GM18867 (cell line): ENCODE results near the gene UBAC1.
"Not testable (repeated sequence)": the region's sequence is repeated elsewhere in the genome, so short reads cannot be mapped to it uniquely, and the experiment has no call there.

Source experiments
- ATAC-seq: cut with Tn5 transposase; IDR thresholded peaks from one replicate; pipeline ENCODE4 v1.9.1; 2021; ENCODE audit warnings: mild to moderate bottlenecking, moderate library complexity; ENCODE audit not compliant: unreplicated experiment

The UBAC1 gene

DNA sequence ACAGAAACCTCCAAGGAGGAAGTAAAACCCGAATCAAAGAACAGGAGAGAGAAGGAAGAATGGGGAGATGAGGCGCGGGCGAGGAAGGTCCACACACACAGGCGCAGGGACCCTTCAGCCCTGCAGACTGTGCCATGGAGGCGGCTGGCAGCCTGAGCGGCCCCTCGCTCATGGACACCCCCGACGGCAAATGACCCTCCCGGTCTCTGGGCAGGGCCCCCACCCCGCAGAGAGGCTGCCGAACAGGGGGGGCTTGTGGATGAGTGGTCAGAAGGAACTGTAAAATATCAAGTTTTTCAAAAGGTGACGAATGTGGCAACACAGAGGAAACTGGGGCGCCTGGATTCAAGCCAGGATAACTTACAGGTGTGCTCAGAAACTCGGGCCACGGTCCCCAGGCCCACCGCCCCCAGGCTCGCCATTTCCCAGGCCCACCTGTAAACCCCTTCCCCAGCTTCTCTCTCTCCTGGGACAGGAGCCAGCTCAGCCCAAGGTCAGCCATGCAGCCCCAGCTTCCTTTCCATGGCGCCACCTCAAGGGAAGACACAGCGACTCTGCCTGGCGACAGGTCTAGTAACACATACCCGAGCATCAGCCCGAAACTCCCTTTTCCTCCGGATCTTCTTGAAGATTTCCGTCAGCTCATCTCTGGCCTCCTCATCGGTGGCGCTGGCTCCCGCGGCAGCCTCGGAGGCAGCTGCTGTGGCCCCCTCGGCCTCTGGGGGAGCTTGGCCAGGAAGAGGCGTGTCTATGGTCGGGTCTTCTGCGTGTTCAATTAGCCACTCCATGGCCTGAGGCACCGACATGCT, 16.5 kb downstream of the UBAC1 start:
- no peak for ATAC-seq

- not testable (repeated sequence) for ATAC-seq
These were observed 17.6 kb downstream of the UBAC1 start for GRCh38 chr9:135943604-135944003.

DNA sequence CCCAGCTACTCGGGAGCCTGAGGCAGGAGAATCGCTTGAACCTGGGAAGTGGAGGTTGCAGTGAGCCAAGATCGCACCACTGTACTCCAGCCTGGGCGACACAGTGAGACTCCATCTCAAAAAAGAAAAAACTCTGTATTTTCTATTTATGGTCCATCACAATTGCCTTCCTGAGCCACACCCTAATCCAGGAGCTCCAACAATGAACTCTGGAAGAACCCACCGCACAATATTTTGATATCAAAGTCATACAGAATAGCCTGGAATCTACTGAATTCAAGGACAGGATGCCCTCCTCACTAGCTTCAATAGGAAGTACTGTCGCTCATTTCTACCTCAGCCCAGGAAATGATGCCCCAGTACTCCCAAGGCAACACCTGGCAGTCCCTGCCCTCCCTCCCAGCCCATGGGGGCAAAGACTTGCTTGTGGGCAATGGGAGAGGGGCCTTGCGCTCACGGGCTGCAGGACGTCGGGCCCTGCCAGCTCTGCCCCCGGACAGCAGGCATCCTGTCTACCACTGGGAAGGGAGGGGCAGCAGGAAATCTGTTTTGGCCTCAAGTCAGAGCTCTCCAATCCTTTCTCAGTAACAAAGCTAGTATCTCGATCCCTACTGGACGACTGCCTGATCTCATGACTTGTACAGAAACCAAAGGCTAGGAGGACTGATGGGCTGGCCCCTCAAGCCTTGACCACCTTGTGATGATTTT, 19.7 kb downstream of the UBAC1 start:
- ATAC-seq = no peak

- no peak for ATAC-seq
These were observed 21.6 kb downstream of the UBAC1 start for GRCh38 chr9:135939351-135940265.

- ATAC-seq = no peak
These were observed 23.4 kb downstream of the UBAC1 start for GRCh38 chr9:135937521-135938489.

DNA sequence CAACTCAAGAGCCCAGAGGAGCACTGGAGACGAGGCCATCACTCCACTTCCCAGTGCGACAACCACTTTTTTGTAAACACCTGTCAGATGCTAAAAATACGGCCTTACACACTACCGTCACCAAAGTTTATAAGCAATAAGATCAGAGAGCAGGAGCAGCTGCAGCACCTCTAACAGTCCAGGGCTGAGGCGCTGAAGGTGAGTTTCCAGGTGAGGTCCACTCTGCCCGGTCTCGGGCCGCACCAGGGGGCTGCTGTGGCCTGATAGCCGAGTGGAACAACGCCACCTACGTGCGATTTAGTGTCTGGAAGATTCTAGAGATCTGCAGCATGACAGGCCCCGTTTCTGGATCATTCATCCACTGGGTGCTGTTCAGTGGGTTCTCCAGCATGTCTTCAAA, 28.1 kb downstream of the UBAC1 start:
- no peak for ATAC-seq

- ATAC-seq = no peak
These were observed 28.5 kb downstream of the UBAC1 start for GRCh38 chr9:135932656-135933055.

DNA sequence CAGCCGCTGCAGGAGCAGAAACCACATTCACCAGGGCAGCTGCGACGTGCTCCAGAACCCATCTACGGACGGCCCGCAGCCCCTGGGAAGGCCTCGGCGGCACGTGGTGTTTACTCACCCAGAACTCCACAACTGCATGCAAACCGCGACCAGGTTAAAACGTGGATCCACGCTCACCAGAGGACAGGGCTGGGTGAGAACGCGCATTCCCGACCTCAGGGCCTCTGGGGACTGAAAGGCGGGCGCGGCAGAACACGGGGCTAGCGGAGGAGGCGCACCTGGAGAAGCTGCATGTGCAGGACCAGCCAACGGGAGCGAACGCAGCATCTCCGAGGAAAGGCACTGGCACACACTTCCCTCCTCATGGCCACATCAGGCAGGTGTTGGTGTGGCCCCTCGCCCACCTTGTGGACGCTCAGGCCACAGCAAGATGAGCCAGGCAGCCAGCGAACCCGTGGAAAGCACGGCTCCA, 29.8 kb downstream of the UBAC1 start:
- ATAC-seq = no peak

DNA sequence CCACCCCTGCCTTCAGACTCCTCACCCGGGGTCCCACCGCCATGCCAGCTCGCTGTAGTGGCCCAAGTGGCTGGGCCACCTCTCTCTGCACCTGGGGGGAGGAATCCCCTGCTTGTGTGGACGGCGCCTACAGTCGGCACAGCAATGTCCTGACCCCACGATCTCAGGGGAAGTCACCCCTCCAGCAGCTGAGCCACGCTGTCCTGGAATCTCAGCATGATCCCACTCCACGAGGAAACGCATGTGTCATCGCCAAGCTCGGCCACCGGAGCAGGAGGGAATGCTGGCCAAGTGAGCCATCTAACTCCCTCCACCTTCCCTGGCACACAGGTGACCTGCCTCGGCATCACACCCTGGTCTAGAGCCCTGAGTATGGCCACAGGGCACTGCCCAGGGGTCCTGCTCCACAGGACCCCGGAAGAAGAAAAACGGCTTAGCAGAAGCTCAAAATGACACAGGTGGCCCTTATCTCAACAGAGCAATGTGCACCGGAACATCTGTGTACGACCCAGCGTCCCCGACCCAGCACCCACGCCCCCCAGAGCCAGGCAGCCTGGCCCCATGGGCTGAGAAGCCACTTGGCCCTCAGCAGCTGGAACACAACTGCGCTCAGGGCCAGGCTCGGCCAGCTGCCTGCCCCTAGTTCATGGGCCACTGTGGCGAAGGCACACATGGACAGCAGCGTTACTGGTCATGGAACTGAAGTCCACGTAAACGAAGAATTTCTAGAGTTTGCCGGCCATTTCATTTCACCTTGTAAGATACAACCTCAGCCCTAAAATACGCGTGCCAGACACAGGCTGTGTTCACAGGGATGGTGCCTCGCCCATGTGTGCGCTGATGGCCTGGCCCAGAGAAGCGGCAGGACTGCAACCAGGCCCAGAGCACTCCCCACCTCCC, 30.5 kb downstream of the UBAC1 start:
- ATAC-seq = no peak

DNA sequence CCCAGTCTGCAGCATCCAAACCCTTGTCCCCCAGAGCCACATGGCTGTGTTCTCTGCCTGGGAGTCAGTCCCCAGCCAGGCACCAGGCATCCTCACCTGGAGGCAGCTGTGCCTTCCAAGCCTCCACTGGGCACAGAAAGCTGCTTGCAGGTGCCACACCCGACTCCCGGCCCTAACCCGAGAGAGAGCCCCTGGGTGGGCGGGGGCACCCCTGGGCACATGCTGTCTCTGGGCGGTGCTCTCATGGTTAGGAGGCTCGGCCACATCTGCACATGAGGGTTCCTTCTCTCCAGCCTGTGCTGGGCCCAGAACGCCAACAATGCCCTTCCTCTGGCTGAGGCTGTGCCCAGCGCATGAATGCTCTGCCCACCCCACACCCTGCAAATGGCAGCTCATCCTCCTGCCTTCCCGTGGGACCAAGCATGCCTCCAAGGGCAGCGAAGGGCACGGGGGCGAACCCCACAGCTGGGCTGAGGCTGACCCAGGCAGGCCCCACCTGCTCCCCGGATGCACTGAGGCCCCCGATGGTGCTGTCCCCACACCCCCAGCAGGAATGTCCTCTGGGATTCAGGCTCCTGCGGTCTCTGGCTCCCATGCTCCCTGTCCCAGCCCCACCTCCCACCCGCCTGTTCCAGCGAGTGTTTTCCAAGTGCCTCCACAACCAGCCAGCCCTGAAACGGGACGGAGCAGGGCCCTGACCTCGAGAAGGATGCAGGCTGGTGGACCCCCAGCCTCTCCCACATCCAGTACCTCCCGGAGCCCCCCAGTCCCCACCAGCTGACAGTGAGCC, 31.3 kb downstream of the UBAC1 start:
- no peak for ATAC-seq

DNA sequence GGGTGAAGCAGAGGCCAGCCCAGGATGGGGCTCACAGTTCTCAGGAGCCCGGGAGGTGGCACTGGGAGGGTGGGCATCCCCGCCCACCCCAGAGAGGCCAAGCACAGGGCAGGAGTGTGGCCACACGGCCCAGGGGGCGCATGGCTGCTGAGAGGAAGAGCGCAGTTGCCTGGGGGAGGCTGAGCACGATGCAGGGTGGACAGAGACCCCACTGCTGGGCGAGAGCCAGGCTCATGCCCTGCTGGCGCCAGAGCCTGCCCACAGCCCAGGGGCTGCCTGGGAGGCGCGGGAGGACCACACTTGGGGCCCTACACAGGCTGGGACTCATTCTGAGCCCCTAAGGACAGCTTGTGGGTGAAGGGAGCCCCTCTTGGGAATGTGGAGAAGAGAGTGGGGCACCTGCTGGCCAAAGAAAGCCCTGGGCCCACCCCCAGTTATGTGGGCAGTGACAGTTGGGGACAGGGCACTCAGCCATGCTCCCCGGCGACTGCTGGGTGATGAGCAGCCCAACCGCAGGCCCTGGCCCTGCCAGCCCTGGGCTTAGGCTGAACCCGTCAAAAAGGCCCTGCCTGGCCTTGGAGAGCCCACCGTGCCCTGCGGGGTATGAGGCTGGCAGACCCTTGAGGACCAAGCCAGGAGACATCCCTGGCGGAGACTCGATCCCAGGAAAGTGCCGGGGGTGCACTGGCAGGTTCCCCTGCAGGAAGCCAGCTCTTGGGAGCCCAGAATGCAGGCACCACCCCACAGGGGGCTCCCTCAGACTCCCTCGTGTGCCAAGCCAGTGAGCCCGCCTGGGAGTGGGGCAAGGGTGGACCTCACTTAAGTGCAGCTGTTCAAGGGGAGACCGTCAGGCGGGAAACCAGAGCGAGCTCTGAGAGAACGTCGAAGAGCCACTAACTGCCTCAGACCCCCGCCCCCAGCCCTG, 32.2 kb downstream of the UBAC1 start:
- no peak for ATAC-seq

DNA sequence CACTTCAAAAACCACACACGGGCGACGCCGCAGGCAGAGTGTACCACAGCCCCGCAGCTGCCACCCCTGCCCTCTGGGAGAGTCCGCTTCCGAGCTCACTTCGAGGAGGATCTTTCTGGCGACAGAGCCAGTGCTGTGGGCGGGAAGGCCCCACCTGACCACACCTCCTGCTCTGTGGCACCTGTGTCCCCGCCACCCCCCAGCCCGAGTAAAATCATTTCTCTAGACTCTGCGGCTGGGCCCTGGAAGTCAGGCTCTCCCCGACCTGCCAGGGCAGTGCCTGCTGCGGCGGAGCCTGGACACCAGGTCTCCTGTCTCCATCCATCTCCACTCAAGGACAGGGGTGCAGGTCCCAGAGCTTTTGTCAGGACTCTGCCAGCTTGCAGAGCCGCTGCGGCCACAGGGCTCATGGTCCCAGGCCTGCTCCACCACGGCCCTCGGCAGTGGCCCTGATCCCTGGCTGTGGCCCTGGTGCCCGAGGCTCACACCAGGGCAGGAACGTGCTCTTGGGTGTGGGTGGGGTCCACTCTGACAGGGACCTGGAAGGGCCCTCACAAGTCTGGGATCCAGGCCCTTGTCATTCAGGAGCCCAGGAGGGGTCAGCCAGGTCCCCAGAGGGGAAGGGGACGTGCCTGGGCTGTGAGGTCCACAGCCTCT, 33.0 kb downstream of the UBAC1 start:
- no peak for ATAC-seq

DNA sequence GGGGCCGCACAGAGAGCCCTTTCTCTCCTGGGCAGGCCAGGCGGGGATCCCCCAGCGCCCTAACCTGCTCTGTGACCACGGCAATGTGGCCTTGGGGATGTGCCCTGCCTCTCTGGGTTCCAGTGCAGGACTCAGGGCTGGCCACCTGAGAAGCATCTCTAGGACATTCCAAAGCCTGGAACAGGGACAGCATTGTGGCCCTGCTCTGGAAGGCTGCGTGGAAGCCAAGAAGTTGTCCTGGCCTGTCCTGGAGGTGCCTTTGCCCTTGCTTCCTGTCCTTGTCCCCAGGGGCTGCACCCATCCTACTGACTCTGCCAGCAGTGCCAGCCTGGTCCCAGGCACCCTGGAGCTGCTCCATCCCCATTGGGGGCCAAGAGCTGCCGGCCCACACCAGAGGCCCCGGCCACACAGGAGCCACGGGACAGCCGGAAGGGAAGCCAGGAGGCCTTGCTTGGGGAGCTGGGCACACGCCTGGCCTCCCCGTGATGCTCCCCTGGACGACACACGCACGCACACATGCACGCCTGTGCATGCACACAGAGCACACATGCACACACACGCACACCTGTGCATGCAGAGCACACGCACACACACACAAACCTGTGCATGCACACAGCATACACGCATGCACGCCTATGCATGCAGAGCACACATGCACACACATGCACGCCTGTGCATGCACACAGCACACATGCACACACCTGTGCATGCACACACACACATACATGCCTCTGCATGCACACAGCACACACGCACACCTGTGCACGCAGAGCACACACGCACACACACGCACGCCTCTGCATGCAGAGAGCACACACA, 33.8 kb downstream of the UBAC1 start:
- no peak for ATAC-seq

GRCh38 chr9:135926402-135927194, 34.6 kb downstream of the UBAC1 start:
- ATAC-seq = no peak
